Cerebellar nuclear complex (tissue), 1 donor: Measurements from ENCODE around the gene OR2J2.
"Not testable (repeated sequence)": the region's sequence is repeated elsewhere in the genome, so short reads cannot be mapped to it uniquely, and the experiment has no call there.

ENCODE experiments used
- DNase-seq, 2 experiments: peaks; one replicate each; lab custom pipeline; 2025; lab: John Stamatoyannopoulos, UW

OR2J2 gene

DNA sequence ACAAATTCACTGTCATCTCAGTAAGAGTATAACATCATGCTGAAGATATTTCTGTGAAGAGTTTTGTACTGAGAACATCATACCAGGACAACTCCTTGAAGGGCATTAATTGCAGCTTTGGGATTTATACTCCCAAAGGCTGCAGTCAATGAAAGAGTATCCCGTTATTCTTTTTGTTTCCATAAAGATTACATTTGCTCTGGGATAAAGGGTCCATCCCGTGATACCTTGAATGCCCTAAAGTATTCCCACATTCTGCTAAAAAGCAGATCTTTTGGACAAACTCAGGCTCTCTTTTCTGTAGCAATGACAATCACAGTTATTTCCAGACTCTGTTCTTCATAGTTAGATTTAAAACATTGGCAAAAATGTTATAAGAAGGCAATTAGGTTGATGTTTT, at the start of gene OR2J2:
Gene OR2J2 (plus strand): TSS at position 301 of the 400 bp plus-strand sequence. CDS start 2,729 bp downstream, outside the sequence.
- DNase-seq: not testable (repeated sequence)

DNA sequence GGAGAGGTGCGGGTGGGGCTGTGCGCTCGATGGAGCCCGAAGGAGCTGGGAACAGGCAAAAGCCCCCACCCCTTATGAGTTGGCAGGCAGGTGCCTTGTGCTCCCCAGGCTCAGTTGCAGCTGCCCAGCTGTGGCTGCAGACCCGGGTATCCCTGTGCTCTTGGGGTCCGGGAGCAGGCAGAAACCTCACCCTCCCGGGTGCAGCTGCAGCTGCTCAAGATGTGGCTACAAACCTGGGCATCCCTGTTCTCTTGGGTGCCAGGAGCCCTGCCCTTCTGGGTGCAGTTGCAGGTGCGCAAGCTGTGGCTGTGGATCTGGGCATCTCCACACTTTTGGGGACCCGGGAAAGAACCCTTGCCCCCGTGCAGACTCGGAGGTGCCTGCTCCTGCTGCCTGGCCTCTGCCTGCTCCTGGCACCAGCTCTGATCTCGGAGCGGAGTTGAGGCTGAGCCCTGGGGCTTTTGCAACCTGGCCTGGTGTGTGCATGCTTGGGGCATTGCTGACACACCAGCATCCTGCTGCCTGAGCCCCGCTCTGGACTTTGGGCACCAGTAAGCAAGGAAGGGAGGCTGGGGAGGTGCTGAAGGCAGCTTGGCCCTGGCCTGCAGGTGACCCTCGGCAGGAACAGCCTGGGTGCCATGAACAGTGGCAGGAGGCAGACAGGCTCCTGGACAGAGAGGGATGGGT, 41.2 kb upstream of the OR2J2 start:
- no peak for DNase-seq

DNA sequence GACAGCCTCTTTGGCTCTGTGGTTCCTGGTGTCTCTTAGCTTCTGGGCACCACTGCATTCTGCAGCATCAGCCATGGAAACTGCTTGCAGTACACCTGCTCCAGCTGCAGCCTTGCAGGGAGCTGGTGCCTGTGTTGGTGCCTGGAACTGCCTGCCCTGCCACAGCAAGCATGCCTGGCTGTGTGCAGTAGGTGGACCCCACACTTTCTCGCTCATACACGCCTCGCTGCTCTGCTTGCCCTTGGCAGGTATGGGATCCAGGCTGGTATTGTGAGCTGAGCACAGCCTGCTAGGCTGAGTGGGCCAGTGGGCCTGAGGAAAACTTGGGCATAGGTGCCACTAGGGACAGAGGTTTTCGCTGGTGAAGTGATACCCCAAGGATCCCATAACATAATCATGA, 40.1 kb upstream of the OR2J2 start:
- DNase-seq: no peak

DNA sequence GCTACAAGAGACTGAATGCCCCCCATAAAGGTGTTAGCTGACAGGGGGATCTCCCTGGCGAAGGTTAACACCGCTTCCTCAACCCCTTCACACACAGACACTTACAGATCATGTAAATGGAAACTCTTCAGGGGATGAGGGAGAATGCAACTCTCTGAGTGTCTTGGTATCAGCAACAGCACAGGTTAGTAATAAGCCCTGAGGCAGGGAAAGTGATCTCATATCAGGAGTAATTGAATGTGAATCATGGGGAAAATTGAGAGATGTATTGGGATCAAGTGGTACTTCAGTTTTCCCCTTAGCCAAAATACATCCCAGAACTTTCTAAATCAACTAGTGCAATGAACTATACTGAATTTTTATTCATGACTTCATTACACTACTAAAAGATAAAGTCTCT, 39.0 kb upstream of the OR2J2 start:
- no peak for DNase-seq

DNA sequence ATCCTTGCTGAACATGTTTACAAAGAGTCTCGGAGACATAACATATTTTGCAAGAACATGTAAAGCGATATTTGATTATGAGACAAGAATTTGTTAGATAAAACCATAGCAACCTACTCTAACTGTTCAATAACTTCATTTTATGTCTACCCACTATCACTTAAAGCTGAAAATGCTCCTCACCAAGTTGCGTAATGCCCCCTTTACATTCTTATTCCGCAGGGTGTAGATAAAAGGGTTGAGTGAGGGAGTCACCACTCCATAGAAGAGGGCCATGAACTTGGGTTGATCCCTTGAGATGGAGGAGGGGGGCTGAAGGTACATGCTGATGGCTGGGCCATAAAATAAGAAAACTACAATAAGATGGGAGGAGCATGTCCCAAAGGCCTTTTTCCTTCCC, 33.0 kb upstream of the OR2J2 start:
- DNase-seq: no peak

DNA sequence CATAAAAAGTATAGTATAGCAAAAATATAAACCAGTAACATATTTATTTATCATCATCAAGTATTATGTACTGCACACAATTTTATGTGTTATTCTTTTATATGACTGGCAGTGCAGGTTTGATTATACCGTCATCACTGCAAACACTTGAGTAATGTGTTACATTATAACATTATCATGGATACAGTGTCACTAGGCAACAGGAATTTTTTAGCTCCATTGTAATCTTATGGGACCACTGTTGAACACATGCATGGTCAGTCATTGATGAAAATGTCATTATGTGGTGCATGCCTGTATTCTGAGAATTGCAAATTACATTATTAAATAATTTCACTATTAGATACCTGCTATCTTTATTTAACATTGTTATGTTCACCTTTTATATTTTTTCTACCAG, 29.1 kb upstream of the OR2J2 start:
- no peak for DNase-seq

DNA sequence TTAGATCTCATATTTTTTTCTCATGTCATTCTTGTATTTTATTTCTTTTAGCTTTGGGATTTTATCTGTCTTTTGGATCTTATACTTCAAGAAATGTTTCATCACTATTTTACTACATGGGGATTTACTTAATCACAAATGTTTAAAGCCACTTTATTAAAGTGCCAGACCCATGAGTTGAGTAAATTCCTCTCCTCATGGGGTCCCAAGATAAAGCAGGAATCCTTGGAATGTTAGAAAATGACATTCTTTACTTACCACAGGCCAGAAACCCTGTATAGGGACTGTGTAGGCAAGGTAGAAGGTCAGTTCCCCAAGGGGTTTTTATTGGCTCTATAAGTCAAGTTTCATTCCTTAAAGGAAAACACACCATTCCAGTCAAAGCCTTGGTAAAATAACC, 28.4 kb upstream of the OR2J2 start:
- DNase-seq: no peak

DNA sequence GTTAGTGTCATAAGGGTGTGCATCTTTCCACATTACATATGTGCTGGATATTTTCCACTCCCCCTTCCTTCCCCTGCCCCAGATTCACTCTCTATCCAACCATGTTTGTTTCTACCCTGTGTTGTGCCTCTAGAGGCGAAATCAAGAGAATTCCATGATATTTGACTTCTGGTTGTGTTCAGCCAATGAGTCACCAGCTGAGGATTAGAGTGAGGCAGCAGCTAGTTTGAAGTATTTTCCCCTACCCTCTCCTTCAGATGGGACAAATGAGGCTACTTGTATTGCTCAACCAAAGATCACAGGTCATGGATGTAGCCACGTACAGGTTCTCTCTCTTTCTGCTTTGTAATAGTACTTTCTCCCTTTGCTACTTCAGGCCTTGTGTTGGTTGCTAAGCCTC, 24.5 kb upstream of the OR2J2 start:
- no peak for DNase-seq

DNA sequence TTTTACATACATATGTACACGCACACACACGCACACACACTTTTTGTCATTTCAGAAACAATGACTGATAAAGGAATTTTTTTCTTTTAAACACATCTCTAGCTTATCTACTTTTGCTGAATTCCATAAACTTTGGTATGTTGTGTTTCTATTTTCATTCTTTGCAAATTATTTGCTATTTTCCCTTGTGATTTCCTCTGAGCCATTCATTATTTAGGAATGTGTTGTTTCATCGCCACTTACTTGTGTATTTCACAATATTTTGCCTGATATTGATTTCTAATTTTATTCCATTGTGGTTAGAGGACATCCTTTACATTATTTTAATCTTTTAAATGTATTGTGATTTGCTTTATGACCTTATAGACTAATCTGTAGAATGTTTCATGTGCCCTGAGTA, 23.6 kb upstream of the OR2J2 start:
- no peak for DNase-seq

DNA sequence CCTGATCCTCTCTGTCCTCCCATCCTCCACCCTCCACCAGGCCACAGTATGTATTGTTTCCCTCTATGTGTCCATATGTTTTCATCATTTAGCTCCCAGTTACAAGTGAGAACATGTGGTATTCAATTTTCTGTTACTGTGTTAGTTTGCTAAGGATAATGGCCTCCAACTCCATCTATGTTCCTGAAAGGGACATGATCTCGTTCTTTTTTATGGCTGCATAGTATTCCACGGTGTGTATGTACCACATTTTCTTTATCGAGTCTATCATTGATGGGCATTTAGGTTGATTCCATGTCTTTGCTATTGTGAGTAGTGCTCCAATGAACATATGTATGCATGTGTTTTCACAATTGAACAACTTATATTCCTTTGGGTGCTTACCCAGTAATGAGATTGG, 21.3 kb upstream of the OR2J2 start:
- DNase-seq: not testable (repeated sequence)

DNA sequence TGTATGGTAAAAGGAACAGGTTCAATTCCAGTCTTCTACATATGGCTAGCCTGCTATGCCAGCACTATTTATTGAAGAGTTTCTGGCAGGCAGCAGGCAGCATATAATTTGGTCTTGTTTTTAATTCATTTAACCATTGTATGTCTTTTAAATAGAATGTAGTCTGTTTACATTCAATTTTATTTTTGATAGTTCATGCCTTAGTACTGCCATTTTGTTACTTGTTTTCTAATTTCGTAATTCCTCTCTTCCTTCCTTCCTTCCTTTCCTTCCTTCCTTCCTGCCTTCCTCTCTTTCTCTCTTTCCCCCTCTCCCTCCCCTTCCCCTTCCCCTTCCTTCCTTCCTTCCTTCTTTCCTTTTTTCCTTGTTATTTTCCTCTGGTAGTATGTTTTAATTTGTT, 17.6 kb upstream of the OR2J2 start:
- DNase-seq: no peak

DNA sequence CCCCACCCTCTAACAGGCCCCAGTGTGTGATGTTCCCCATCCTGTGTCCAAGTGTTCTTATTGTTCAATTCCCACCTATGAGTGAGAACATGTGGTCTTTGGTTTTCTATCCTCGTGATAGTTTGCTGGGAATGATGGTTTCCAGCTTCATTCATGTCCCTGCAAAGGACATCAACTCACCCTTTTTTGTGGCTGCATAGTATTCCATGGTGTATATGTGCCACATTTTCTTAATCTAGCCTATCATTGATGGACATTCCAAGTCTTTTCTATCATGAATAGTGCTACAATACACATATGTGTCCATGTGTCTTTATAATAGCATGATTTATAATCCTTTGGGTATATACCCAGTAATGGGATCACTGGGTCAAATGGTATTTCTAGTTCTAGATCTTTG, 15.5 kb upstream of the OR2J2 start:
- DNase-seq: not testable (repeated sequence)

DNA sequence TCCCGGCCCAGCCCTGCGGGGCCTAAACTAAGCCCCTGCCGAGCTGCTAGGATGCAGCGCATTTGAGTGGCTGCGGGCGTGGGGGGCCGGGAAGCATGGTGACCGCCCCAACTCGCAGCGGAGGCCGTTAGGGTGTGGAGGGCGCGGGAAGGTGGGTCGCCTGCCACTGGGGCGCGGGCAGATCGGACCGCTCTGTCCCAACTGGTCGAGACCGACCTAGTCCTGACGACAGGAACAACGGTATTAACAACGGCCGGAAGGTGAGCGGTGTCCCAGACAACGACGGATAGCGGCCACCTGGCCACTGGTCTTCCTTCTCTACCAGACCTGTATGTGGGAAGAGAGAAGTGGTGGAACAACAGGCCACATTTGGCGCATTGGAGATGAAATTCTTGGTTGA, 10.8 kb upstream of the OR2J2 start:
- DNase-seq: not testable (repeated sequence)

DNA sequence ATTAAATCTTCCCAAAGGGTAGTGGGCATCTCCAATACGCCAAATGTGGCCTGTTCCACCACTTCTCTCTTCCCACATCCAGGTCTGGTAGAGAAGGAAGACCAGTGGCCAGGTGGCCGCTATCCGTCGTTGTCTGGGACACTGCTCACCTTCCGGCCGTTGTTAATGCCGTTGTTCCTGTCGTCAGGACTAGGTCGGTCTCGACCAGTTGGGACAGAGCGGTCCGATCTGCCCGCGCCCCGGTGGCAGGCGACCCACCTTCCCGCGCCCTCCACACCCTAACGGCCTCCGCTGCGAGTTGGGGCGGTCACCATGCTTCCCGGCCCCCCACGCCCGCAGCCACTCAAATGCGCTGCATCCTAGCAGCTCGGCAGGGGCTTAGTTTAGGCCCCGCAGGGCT, 5.1 kb upstream of the OR2J2 start:
- DNase-seq: not testable (repeated sequence)

DNA sequence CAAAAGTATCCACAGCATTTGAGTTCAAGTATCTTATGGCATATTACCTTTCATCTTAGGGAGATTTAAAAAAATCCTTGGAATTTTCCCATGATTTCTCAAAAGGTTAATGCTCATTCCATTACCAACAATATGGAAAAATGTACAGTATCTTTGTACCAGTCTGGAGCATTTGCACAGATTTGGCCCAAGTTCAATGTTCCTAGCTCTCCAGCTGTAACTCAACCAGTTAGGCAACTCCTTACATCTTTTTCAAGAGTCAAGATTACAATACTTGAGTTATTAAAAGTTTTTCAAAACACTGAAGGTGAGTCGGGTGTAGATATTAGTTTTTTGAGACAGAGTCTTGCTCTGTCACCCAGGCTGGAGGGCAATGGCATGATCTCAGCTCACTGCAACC, 1.0 kb downstream of the OR2J2 start:
- no peak for DNase-seq

DNA sequence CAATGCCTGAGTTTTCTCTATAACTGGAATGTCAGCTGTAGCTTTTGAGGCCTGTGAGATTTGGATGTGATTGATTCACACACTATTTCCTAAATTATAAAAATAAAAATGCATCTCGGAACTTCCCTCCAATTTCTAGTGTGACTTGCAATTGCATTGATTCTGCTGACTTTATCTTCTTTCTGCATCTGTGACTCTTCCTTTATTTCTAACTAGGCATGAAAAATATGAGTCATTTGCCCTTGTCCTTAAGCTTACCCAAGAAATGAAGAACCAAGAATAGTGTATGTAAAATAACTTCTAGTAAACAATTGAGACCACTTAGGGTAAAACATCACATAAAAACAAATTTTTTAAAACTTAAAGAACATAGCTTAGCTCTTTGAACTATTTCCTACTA, 12.9 kb downstream of the OR2J2 start:
- DNase-seq: no peak

DNA sequence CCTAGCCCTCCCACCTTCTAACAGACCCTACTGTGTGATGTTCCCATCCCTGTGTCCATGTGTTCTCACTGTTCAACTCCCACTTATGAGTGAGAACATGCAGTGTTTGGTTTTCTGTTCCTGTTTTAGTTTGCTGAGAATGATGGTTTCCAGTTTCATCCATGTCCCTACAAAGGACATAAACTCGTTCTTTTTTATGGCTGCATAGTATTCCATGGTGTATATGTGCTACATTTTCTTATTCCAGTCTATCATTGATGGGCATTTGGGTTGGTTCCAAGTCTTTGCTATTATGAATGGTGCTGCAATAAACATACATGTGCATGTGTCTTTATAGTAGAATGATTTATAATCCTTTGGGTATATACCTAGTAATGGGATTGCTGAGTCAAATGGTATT, 18.0 kb downstream of the OR2J2 start:
- not testable (repeated sequence) for DNase-seq

DNA sequence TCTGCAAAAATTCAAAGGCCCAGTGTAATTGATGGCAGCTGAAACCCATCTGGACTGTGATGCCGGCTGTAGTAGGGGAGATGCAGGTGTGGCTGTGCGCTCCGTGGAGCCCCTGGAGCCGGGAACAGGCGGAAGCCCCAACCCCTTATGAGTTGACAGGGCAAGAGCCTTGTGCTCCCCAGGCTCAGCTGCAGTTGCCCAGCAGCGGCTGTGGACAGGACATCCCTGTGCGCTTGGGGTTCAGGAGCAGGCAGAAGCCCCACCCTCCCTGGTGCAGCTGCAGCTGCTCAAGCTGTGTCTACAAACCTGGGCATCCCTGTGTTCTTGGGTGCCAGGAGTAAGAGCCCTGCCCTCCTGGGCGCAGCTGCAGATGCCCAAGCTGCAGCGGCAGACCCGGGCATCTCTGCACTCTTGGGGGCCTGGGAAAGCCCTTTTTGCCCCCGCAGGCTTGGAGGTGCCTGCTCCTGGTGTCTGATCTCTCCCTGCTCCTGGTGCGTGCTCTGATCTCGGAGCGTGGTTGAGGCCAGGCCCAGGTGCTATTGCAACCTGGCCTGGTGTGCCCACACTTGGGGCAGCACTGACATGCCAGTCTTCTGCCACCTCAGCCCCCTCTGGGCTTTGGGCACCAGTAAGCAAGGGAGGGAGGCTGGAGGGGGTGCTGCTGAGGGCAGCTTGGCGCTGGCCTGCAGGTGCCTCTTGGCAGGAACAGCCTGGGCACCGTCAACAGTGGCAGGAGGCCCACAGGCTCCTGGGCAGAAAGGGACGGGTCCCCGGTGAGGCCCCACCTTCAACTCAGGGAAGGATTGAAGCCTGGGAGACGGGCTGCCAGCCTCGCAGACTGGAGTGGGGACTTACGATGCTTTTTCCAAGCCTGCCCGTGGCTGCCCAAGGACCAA, 30.3 kb downstream of the OR2J2 start:
- no peak for DNase-seq

DNA sequence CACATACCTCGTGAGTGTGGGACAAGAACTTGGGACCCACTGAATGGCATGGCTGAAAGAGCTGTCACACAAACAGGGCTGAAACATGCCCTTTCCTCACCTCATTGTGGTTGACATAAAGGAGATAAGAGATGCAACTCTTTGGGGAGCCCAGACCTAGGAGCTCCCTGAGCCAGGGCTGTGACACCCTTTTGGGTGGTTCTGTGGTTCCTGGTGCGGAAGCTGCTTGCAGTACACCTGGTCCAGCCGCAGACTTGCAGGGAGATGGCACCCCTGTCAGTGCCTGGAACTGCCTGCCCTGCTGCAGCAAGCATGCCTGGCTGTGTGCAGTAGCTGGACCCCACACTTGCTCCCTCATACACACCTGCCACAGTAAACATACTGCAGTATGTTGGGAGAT, 31.3 kb downstream of the OR2J2 start:
- DNase-seq: no peak

DNA sequence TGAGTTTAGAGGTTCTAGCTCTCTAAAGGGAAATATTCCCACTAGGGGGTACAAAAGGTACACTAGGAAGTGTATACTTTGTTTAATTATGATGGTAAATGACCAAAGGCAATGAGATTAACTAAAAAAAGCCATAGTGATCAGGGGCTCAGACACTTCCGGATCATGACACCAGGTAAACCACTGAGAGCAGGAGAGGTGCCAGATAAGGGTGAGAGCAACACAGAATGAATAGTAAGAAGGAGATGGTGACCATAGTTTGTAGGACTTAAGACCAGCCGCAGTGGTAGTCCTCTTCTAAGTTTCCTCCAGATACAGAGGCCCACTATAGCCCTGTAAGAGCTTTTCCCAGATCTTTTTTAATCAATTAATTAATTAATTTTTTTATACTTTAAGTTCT, 40.8 kb downstream of the OR2J2 start:
- no peak for DNase-seq

DNA sequence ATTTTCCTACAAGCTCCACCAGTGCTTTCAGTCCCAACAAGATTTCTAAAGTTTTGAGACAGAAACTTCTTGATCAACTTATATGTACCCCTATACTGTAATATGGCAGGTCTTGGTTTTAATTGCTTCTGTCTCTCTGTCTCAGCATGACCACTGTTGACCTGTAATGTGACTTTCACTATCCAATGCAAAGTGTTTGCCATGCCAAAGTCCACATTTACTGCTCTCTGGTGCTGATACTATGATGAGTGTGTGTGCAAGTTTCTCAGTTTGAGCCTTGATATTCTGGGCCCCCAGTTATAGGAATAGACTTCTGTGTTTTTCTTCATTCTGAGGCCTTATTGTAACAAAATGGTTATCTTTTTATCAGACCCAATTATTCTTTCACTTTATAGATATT, 45.8 kb downstream of the OR2J2 start:
- DNase-seq: no peak

DNA sequence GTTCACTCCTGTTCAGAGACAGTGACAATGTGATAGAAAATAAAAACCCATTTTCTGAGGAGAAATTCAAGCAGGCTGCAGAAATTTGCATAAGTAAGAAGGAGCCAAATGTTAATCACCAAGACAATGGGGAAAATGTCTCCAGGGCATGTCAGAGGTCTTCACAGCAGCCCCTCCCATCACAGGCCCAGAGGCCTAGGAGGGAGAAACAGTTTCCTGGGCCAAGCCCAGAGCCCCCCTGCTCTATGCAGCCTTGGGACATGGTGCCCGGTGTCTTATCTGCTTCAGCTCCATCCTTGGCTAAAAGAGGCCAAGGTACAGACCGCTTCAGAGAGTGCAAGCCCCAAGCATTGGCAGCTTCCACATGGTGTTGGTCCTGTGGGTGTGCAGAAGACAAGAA, 46.5 kb downstream of the OR2J2 start:
- DNase-seq: not testable (repeated sequence)

DNA sequence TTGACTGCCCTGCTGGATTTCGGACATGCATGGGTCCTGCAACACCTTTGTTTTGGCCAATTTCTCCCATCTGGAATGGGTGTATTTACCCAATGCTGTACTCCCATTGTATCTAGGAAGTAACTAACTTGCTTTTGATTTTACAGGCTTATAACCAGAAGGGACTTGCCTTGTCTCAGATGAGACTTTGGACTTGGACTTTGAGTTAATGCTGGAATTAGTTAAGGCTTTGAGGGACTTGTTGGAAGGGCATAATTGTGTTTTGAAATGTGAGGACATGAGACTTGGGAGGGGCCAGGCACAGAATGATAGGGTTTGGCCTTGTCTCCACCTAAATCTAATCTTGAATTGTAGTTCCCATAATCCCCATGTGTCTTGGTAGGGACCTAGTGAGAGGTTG, 47.3 kb downstream of the OR2J2 start:
- DNase-seq: not testable (repeated sequence)
